Epithelial cell of proximal tubule (primary cell): ENCODE results near the gene PRDM16. TPM values are rescaled to one million over a fixed set of nuclear protein-coding genes. Genes with fewer than 3 reads are reported as not detected.

Source experiments
- DNase-seq: peaks from one replicate; pipeline ENCODE4 v3.0.0-alpha.2; 2011; ENCODE audit warnings: low read depth
- H3K4me3 ChIP-seq: 2 replicates; pipeline ENCODE4 v1.5.1; 2011; ENCODE audit warnings: low read depth, mild to moderate bottlenecking, low read length
- CTCF ChIP-seq: conservative IDR thresholded peaks from 2 replicates; pipeline ENCODE4 v1.5.1; 2012; ENCODE audit warnings: low read depth, mild to moderate bottlenecking, low read length
- total RNA-seq: library from RNA; depleted of rRNA; stranded (reverse); fragments of >200 nt; gene quantifications from 2 replicates; pipeline ENCODE4 v1.2.3, GENCODE V29; 2015

The PRDM16 gene
- total RNA-seq, 1 donor from 2014 or later, result 0.06 TPM

GRCh38 chr1:3246251-3246650 lies 177.2 kb downstream of the PRDM16 start:
- no peak for DNase-seq
- no peak overlapping the region for H3K4me3 ChIP-seq
- TF ChIP-seq CTCF, result no peak

- TF ChIP-seq CTCF, result no peak
- H3K4me3 ChIP-seq, result no peak overlapping the region
- DNase-seq, result no peak
These were observed 178.6 kb downstream of the PRDM16 start for GRCh38 chr1:3247521-3248121.

GRCh38 chr1:3248155-3249141 lies 179.4 kb downstream of the PRDM16 start:
- no peak for TF ChIP-seq CTCF
- H3K4me3 ChIP-seq, result no peak overlapping the region
- DNase-seq, result no peak

DNA sequence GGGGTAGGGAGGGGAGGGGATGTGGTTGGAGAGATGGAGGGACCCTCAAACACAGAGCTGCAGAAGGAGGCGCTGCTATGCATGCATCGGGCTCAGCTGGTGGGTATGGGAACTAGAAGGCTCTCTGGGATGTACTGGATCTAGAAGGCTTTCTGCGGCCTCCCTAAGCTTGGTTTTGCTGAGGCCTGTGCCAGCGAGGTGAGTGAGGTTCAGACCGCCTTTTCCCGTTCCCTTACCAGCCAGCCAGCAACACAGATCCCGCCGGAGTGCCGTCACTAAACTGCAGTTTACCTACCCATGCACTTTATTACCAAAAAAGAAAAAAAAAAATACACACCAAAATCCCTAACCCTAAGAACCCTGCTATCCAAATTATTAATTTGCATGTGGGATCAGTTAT lies 180.2 kb downstream of the PRDM16 start:
- no peak overlapping the region for H3K4me3 ChIP-seq
- no peak for TF ChIP-seq CTCF
- no peak for DNase-seq

DNA sequence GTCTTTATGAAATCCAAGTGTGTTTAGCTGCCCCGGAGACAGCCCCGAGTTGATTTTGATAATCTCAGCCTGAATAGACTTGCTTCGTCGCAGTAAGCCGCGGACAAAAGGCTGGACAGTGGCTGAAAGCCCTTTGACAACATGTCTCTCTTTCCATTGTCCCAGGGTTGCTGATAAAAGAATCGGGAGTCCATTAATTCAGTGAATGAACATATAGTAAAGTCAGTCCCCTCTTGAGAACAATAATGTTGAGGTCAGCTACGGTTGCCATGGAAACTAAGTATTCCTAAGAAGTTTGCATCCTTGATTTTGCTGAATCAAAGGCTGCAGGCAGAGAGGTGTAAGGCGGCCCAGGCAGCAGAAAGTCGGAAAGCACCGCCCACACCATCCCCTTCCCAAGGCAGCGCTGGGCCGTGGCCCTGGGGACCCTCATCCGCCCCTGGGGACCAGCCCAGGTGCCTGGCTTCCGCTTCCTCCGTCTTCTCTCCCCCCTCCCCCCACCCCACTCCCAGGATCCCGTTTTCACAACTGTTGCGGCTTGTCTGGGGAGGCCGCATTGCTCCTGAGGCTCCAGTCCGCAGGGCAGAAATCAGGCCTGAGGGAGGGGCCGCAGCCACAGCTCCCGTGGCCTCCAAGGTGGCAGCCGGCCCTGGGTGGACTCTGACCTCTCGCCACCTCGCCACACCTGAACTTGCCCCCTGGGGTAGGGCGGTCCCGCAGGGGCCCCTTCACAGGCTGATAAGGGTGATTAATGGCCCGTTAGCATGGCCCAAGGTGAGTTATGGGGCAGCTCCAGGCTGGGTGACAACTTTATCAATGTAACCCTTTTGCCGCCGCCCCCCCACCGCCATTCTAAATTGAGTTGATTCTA lies 180.9 kb downstream of the PRDM16 start:
- no peak for DNase-seq
- no peak overlapping the region for H3K4me3 ChIP-seq
- no peak for TF ChIP-seq CTCF

GRCh38 chr1:3250624-3251023 lies 181.6 kb downstream of the PRDM16 start:
- no peak overlapping the region for H3K4me3 ChIP-seq
- TF ChIP-seq CTCF, result no peak
- DNase-seq, result no peak
